NK-92 (cell line): Measurements from ENCODE around the gene HOXD10.

Source experiments
- DNase-seq: peaks from one replicate; lab custom pipeline; 2025; ENCODE audit not compliant: unreplicated experiment; lab: John Stamatoyannopoulos, UW

Gene HOXD10

GRCh38 chr2:176106581-176107539 lies 9.7 kb upstream of the HOXD10 start, which contains the start of gene HOXD11:
TSS of gene HOXD11 (plus strand) at chr2:176107280. CDS start at chr2:176107356, 76 bp downstream.
- no peak for DNase-seq

DNA sequence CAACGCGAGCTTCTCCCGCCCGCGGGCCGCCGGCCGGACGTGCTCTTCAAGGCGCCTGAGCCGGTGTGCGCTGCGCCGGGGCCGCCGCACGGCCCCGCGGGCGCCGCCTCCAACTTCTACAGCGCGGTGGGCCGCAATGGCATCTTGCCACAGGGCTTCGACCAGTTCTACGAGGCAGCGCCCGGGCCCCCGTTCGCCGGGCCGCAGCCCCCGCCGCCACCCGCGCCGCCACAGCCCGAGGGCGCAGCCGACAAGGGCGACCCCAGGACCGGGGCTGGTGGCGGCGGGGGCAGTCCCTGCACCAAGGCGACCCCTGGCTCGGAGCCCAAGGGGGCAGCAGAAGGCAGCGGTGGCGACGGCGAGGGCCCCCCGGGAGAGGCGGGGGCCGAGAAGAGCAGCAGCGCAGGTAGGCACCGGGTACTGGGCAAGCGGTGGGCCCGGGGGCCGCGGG lies 8.8 kb upstream of the HOXD10 start:
- DNase-seq, result no peak

GRCh38 chr2:176109192-176109901 lies 7.2 kb upstream of the HOXD10 start:
- DNase-seq, result no peak

DNA sequence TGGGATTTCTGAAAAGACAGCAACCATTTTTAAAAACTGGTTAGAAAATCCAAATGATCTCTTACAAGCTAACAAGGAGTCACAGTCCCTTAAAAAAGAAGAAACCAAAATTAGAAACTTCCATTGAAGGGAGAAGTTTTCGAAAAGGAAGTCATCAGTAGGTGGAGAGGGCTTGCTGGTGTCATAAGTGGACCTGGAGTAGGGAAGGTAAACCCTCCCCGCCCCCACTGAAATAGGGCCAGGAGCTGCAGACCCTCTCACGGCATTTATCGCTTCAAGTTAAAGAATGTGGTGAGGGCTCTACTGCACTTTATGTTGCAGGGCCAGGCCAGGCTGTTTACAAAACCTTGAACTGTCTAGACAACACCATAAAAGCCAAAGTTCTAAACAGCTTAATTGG lies 6.6 kb upstream of the HOXD10 start:
- DNase-seq, result no peak

GRCh38 chr2:176110415-176111308 lies 5.9 kb upstream of the HOXD10 start:
- no peak for DNase-seq

DNA sequence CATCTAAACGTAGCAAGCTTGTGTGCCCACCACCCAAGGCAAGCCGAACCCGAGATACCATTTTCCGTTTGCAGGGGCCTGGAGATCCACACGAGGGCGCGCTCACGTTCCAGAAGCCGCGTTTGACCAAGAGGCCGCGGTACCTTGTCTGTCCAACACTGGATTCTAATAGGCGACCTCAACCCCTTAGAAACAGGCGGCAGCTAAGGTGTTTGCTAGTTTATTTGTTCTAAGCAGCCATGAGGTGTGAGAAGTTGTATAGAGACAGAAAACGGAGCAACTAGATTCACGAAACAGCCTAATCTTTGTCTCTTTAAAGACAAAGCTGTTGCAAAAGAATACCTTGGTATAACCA lies 5.3 kb upstream of the HOXD10 start:
- DNase-seq, result no peak

DNA sequence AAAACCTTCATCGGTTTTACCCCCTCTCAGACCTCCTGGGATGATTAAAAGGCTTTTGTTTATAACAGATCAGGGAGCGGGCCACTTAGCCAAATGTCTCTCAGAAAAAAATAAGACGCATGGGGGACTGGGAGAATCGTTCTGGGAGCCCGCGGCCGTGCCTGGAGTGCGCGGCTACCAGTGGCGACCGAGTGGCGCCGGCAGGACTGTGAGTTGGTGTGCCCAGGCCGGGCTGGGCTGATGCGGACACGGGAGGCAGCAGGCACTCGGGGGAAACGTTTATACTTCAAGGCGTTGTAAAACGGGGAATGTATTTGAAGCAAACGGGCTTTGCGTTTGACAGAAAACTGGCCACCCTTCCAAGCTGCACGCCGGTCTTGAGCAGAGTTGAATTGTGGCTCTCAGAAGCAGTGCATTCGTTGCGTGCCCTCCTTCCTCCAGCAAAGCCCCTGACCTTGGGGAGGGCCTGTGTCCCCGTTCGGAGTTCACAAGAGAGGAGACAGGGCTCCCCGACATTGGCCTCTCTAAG lies 4.7 kb upstream of the HOXD10 start:
- no peak for DNase-seq

GRCh38 chr2:176112375-176113302 lies 3.9 kb upstream of the HOXD10 start:
- no peak for DNase-seq

GRCh38 chr2:176114120-176114929 lies 2.3 kb upstream of the HOXD10 start:
- DNase-seq, result no peak

DNA sequence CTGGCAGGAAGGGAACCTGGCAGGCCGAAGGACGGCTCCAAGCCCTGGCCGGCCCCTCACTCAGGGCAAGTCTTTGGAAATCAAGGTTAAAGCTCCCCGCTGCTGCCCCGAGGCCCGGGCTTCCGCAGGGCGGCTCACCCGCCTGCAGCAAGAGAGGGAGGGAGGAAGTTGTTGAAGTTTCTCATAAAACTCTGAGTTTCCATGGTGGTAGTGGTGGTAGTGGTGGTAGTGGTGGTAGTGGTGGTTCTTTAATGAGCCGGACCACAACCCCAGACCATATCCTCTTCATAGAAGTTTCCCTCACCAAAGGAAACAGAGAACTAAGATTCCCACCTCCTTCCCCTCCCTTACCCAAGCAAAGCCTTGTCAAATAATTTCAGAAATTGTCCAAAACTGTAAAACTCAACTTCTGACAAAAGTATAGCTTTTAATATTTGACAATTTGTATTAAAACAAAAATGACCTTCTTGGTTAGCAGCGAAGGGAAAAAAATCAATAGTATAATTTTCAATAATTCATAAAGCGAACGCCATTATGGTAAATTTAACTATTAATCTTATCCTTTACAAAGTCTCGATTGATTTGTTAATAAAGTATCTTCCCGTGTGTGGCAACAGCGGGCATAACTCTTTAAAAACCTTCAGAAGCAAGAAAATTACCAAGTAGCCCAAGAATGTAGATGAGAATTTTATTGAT lies 1.5 kb upstream of the HOXD10 start:
- no peak for DNase-seq

DNA sequence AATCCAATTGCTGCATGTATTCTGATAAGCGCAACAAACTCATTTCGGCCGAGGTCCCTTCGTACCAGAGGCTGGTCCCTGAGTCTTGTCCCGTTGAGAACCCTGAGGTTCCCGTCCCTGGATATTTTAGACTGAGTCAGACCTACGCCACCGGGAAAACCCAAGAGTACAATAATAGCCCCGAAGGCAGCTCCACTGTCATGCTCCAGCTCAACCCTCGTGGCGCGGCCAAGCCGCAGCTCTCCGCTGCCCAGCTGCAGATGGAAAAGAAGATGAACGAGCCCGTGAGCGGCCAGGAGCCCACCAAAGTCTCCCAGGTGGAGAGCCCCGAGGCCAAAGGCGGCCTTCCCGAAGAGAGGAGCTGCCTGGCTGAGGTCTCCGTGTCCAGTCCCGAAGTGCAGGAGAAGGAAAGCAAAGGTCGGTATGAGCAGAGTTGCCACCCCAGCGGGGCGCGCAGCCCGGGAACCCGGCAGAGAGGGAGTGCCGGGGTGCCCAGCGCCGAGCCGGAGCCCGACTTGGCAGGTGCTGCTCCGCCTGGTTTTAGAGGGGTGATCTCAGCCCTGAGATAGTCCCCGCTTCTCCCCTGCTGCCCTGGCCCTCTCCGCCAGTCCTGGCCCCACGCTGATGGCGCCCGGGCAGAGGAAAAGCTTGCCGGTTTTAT lies 714 bp downstream of the HOXD10 start:
- no peak for DNase-seq

DNA sequence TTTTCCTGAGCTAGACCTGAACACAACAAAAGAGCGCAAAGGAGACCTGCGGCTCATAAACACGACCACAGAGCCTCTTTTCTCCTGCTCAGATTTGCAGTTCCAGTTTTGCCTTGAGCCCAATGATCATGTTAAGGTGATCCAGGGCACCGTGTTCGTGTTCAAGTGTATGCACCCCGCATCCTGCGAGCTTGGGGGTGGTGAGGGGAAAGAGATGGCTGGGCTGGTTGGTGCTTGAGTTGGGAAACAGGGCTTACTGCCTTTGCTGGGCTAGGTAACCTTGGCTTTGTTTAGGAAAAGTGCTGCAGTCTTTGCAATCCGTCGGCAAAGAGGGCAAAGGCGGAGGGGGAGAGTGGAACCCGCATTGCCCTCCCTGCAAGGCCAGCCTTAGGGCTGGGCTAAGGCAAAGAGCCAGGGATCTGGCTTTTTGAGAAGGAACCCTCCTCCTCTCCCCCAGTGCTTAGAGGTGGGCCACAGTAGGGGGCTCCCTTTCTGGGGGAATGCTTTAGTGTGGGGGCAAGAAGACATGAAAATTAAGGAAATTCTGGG lies 1.3 kb downstream of the HOXD10 start:
- no peak for DNase-seq

DNA sequence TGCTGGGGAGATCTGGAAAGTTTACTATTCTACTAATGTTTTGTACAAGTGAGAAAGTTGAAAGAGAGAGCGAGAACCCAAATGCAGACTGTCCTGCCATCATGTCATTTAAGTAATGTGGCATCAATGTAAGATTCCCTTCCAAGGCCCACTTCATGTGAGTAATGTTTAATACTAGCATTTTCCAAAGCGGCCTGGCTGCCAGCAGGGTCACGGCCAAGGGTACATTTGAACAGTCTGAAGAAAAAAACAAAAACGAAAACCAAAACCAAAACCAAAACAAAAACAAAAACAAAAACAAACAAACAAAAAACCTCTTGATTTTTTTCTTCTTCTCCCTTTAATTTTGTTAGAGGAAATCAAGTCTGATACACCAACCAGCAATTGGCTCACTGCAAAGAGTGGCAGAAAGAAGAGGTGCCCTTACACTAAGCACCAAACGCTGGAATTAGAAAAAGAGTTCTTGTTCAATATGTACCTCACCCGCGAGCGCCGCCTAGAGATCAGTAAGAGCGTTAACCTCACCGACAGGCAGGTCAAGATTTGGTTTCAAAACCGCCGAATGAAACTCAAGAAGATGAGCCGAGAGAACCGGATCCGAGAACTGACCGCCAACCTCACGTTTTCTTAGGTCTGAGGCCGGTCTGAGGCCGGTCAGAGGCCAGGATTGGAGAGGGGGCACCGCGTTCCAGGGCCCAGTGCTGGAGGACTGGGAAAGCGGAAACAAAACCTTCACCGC lies 2.2 kb downstream of the HOXD10 start:
- no peak for DNase-seq

DNA sequence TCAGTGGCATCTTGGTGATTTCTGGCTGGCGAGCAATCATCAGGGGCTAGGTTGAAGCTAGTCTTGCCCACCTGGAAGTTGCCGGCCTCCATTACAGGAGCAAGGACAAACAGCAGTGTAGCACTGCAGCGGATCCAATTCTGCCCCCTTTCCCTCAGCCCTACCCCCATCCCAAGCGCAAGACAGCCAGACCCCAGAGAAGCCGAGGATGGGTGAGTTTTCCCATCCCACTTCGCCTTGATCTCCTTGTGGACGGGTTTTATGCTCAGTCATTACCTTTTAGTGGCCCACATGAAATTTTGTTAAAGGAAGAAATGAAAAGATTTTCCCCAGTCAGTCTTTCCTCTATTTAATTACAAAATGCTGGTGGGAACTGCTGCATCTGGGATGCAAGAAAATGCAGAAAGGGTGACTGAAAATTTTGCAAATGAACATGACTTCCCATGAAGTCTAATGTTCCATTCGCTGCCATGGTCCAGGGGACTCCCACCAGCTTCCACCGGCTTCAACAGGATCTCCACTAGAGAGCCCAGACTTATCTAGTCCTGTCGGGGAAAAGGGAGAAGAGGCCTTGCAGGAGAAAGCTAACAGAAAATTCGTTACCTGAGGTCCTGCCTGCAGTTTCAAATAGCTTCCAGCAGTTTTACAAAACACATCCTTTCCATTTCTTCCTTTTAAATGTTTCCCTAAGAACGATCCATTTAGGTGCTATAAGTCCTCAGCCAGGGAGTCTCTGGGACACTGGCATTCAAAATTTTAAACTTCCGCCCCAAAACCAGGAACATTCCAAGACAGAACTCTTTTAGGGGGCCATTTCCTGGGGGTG lies 4.0 kb downstream of the HOXD10 start:
- no peak for DNase-seq

GRCh38 chr2:176121190-176122051 lies 4.8 kb downstream of the HOXD10 start:
- no peak for DNase-seq
